Measurements from ENCODE around the gene CNTNAP1.

DNA sequence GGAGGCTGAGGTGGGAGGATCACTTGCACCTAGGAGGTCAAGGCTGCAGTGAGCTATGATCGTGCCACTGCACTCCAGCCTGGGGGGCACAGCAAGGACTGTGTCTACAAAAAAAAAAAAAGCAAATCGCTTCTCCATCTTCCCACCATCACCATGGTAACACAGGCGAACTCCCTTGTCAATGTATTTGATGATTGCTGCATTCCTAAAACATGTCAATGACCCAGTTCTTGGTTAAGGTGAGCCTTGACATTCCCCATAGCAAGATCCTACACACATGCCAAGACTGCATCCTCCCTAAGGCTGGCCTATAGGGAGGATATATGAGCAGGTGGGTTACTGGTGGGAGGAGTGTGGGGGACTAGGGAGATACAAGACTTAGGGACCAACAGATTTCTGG lies 12.2 kb downstream of the CNTNAP1 start:
- TF ChIP-seq, protein P1, sequence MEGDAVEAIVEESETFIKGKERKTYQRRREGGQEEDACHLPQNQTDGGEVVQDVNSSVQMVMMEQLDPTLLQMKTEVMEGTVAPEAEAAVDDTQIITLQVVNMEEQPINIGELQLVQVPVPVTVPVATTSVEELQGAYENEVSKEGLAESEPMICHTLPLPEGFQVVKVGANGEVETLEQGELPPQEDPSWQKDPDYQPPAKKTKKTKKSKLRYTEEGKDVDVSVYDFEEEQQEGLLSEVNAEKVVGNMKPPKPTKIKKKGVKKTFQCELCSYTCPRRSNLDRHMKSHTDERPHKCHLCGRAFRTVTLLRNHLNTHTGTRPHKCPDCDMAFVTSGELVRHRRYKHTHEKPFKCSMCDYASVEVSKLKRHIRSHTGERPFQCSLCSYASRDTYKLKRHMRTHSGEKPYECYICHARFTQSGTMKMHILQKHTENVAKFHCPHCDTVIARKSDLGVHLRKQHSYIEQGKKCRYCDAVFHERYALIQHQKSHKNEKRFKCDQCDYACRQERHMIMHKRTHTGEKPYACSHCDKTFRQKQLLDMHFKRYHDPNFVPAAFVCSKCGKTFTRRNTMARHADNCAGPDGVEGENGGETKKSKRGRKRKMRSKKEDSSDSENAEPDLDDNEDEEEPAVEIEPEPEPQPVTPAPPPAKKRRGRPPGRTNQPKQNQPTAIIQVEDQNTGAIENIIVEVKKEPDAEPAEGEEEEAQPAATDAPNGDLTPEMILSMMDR (IDR thresholded peaks at IDR 0.05; ENCODE audit: low read depth, low read length) = no peak
- TF ChIP-seq POLR2A (IDR thresholded peaks at IDR 0.05; ENCODE audit: extremely low read depth, insufficient read length) = no peak

All from NB4 (cell line).